Ishikawa (cell line): Measurements from ENCODE around the gene RIMKLB.

Experiments used
- EGR1 ChIP-seq: IDR thresholded peaks from 2 replicates; pipeline ENCODE4 v1.6.1; 2012
- NFIC ChIP-seq: IDR thresholded peaks from 2 replicates; pipeline ENCODE4 v1.6.1; 2012
- RAD21 ChIP-seq: IDR thresholded peaks from 2 replicates; pipeline ENCODE4 v1.6.1; 2012; ENCODE audit warnings: low read depth
- TAF1 ChIP-seq: IDR thresholded peaks from 2 replicates; pipeline ENCODE4 v1.6.1; 2012; ENCODE audit warnings: low read depth, mild to moderate bottlenecking
- YY1 ChIP-seq: IDR thresholded peaks from 2 replicates; pipeline ENCODE4 v1.6.1; 2012; ENCODE audit warnings: low read depth
- TF ChIP-seq, protein P1 (sequence below): IDR thresholded peaks from 2 replicates; pipeline ENCODE4 v1.6.1; 2012
- TF ChIP-seq, protein P2 (sequence below): IDR thresholded peaks from 2 replicates; pipeline ENCODE4 v1.6.1; 2012; ENCODE audit warnings: low read depth, mild to moderate bottlenecking

DNA sequence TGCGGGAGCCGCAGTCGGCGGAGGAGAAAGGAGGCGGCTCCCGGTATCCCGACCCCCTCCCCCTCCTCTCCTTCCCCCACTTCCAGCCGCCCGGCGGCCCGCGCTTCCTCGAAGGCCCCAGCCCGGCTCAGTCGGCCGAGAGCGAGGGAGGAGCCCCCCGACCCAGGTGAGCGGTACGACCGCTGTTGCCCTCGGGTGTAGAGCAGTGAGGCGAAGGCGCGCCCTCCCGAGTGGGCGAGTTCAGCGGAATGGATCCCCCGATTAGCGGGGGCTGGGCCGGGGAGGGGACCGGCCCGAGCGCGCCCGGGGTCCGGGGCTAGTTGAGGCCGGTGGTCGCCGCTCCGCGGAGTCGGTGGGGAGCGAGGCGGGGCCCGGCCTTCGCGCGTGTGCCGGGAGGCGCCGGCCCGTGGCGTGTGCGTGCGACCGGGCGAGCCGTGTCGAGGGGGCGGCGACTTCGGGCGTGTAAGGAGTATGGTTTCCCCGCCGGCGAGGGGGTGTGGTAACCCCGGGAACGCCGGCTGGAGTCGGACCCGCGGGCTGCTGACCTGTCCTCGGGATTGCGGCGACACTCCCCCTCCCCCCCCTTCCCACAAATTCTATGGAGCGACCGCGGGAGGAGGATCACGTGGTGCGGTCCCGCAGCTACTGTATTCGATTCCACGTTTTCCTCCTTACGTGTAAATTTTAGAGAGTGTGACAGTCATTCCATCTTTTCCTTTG lies 501 bp downstream of the RIMKLB start:
- TF ChIP-seq, protein P1, sequence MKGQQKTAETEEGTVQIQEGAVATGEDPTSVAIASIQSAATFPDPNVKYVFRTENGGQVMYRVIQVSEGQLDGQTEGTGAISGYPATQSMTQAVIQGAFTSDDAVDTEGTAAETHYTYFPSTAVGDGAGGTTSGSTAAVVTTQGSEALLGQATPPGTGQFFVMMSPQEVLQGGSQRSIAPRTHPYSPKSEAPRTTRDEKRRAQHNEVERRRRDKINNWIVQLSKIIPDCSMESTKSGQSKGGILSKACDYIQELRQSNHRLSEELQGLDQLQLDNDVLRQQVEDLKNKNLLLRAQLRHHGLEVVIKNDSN = peak; percentile 94
- no peak for TF ChIP-seq EGR1
- peak; percentile 8; the same call in 1 of the 2 replicates for TF ChIP-seq YY1
- no peak for TF ChIP-seq RAD21
- TF ChIP-seq, protein P2, sequence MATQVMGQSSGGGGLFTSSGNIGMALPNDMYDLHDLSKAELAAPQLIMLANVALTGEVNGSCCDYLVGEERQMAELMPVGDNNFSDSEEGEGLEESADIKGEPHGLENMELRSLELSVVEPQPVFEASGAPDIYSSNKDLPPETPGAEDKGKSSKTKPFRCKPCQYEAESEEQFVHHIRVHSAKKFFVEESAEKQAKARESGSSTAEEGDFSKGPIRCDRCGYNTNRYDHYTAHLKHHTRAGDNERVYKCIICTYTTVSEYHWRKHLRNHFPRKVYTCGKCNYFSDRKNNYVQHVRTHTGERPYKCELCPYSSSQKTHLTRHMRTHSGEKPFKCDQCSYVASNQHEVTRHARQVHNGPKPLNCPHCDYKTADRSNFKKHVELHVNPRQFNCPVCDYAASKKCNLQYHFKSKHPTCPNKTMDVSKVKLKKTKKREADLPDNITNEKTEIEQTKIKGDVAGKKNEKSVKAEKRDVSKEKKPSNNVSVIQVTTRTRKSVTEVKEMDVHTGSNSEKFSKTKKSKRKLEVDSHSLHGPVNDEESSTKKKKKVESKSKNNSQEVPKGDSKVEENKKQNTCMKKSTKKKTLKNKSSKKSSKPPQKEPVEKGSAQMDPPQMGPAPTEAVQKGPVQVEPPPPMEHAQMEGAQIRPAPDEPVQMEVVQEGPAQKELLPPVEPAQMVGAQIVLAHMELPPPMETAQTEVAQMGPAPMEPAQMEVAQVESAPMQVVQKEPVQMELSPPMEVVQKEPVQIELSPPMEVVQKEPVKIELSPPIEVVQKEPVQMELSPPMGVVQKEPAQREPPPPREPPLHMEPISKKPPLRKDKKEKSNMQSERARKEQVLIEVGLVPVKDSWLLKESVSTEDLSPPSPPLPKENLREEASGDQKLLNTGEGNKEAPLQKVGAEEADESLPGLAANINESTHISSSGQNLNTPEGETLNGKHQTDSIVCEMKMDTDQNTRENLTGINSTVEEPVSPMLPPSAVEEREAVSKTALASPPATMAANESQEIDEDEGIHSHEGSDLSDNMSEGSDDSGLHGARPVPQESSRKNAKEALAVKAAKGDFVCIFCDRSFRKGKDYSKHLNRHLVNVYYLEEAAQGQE = no peak
- TF ChIP-seq TAF1 = 0 out of 2 replicates have a peak, but pooled peaks have one; percentile 26
- TF ChIP-seq NFIC = no peak; the same call in 1 of the 2 replicates
